Natural killer cell (primary cell): ENCODE measurements around the gene GATB. TPM values are rescaled to one million over a fixed set of nuclear protein-coding genes. Genes with fewer than 3 reads are reported as not detected.
A peak's percentile ranks its signal among the peaks of the same experiment; 100 is the strongest.

ENCODE experiments used
- ATAC-seq, 3 donors: fragments of 150-1000 bp in 2 of 3; fragments of 200-7000 bp in 1 of 3; cut with Tn5 transposase; 1 replicate in 1 of 3; 2 replicates in 2 of 3; pipeline ENCODE4 v1.10.0; 2021; ENCODE audit warnings: mild to moderate bottlenecking in 2 of 3, moderate library complexity in 2 of 3
- DNase-seq, 2 donors: peaks; one replicate each; pipeline versions ENCODE4 v3.0.0 to v3.0.0-alpha.2; 2013 to 2021; ENCODE audit warnings: mixed read lengths in 1 of 2
- H3K27ac ChIP-seq: one replicate; pipeline ENCODE4 v1.5.1; 2013; ENCODE audit warnings: mild to moderate bottlenecking, low read length
- H3K27me3 ChIP-seq: one replicate; pipeline ENCODE4 v1.6.1; 2013; ENCODE audit warnings: low read length; ENCODE audit not compliant: control insufficient read depth, insufficient read depth
- H3K36me3 ChIP-seq: one replicate; pipeline ENCODE4 v1.6.1; 2013; ENCODE audit warnings: low read length; ENCODE audit not compliant: control insufficient read depth, insufficient read depth
- H3K4me1 ChIP-seq: one replicate; pipeline ENCODE4 v1.6.1; 2013; ENCODE audit warnings: low read length; ENCODE audit not compliant: control insufficient read depth, insufficient read depth
- H3K4me3 ChIP-seq: one replicate; pipeline ENCODE4 v1.5.1; 2013; ENCODE audit warnings: low read length
- H3K9me3 ChIP-seq: one replicate; pipeline ENCODE4 v1.6.1; 2013; ENCODE audit warnings: low read length; ENCODE audit not compliant: control insufficient read depth, insufficient read depth
- H3K27ac Mint-ChIP-seq, 2 donors: one replicate each; pipeline ENCODE4 v1.8.0; 2022; ENCODE audit warnings: mild to moderate bottlenecking in 2 of 2, mixed read lengths in 2 of 2, moderate library complexity in 1 of 2
- H3K27me3 Mint-ChIP-seq, 2 donors: one replicate each; pipeline ENCODE4 v1.8.0; 2022; ENCODE audit warnings: low read depth in 2 of 2, mixed read lengths in 2 of 2
- H3K36me3 Mint-ChIP-seq: one replicate; pipeline ENCODE4 v1.8.0; 2022; ENCODE audit warnings: mixed read lengths
- H3K4me1 Mint-ChIP-seq, 2 donors: one replicate each; pipeline ENCODE4 v1.8.0; 2022; ENCODE audit warnings: mixed read lengths in 2 of 2
- H3K4me3 Mint-ChIP-seq: one replicate; pipeline ENCODE4 v1.8.0; 2022; ENCODE audit warnings: mild to moderate bottlenecking, moderate library complexity, mixed read lengths
- H3K9me3 Mint-ChIP-seq, 2 donors: one replicate each; pipeline ENCODE4 v1.8.0; 2022; ENCODE audit warnings: mixed read lengths in 2 of 2
- CTCF ChIP-seq: fragments of 200-600 bp; IDR thresholded peaks from one replicate; pipeline ENCODE4 v1.8.0; 2022; ENCODE audit warnings: antibody characterized with exemption
- WGBS: methylation state at CpG from one replicate; pipeline ENCODE4 v1.1.7; 2013; ENCODE audit warnings: missing lambda C conversion rate; ENCODE audit not compliant: insufficient coverage; 5-methylcytosine and 5-hydroxymethylcytosine counted together
- intact Hi-C: fragments of 100-400 bp; cut with micrococcal nuclease; formaldehyde crosslinking; loops from one replicate; pipeline ENCODE4 v1.14.2; 2022
- total RNA-seq, 4 donors: library from RNA; stranded (reverse); fragments of 120-200 nt in 1 of 4; gene quantifications; one replicate each; pipeline versions ENCODE4 v1.2.3 to v1.2.4, GENCODE V29; 2013 to 2022

The GATB gene
- total RNA-seq, 3 donors from 2014 or later (not counting 1 experiment from before 2014, with no cell fraction given) = 5.6 to 7.2 (median 6.3) TPM

DNA sequence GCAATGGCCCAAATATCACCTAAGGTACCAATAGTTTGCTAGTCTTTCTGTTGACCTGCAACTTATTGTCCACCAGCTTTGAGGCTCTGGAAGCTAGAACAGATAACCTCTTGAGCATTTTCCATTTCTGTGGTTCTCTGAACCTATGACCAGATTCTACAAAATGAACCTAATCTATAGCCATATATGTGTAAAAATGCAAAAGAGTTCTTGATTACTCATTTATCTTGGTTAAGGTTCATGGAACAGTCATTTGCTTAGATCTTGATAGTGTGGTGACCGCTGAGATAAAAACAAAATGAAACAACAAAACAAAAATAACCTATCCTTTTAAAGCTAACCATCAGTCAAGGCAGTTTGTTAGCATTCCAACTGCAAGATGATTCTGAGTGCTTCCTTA, 9.3 kb upstream of the GATB start:
- Mint-ChIP-seq H3K4me1 (no peaks in the 10 kb centered on the region), H3K27me3 (peaks cover 18 to 55% of the 10 kb centered on the region in 2 donors), H3K36me3 (peaks cover 9% of the 10 kb centered on the region), H3K27ac (no peak overlapping the region), H3K9me3 (peaks cover 0 to 2% of the 10 kb centered on the region in 2 donors), H3K4me3 (no peak overlapping the region)
- no peak for ATAC-seq
- no peak for TF ChIP-seq CTCF
- Histone ChIP-seq H3K9me3 (no peaks in the 10 kb centered on the region), H3K27me3 (peaks cover 9% of the 10 kb centered on the region), H3K4me1 (no peaks in the 10 kb centered on the region), H3K4me3 (no peak overlapping the region), H3K36me3 (no peaks in the 10 kb centered on the region), H3K27ac (no peak overlapping the region)
- no peak for DNase-seq
- WGBS = no CpG with 5 or more reads among the region's 1 CpG
- intact Hi-C loops = no loop called here

- H3K4me1 Mint-ChIP-seq = no peaks in the 10 kb centered on the region
- no peaks in the 10 kb centered on the region for H3K9me3 ChIP-seq
- H3K27me3 Mint-ChIP-seq = peaks cover 13 to 53% of the 10 kb centered on the region in 2 donors
- no peak for DNase-seq
- no peaks in the 10 kb centered on the region for H3K36me3 ChIP-seq
- no peak for ATAC-seq
- H3K9me3 Mint-ChIP-seq = no peaks in the 10 kb centered on the region
- H3K4me3 ChIP-seq = no peak overlapping the region
- no peak overlapping the region for H3K4me3 Mint-ChIP-seq
- no peaks in the 10 kb centered on the region for H3K36me3 Mint-ChIP-seq
- peaks cover 7% of the 10 kb centered on the region for H3K27me3 ChIP-seq
- no peak overlapping the region for H3K27ac Mint-ChIP-seq
- no peaks in the 10 kb centered on the region for H3K4me1 ChIP-seq
- no peak for TF ChIP-seq CTCF
- intact Hi-C loops = no loop called here
- no peak overlapping the region for H3K27ac ChIP-seq
- WGBS = 94% methylated on average over 2 of the region's 2 CpGs
These were observed 8.0 kb upstream of the GATB start for GRCh38 chr4:151768835-151769234.

- ATAC-seq (no peak), DNase-seq (peak in 1 of 2 donors; percentile 43)
- 80% methylated on average over 4 of the region's 4 CpGs for WGBS
- no peak for TF ChIP-seq CTCF
- no peak overlapping the region for H3K27ac ChIP-seq
- H3K27me3 ChIP-seq = peaks cover 7% of the 10 kb centered on the region
- H3K36me3 ChIP-seq = no peaks in the 10 kb centered on the region
- H3K4me1 Mint-ChIP-seq = no peaks in the 10 kb centered on the region
- H3K27ac Mint-ChIP-seq = no peak overlapping the region
- intact Hi-C loops = no loop called here
- no peaks in the 10 kb centered on the region for H3K36me3 Mint-ChIP-seq
- no peaks in the 10 kb centered on the region for H3K9me3 Mint-ChIP-seq
- peaks cover 21 to 59% of the 10 kb centered on the region in 2 donors for H3K27me3 Mint-ChIP-seq
- no peak overlapping the region for H3K4me3 Mint-ChIP-seq
- H3K4me3 ChIP-seq = no peak overlapping the region
- no peaks in the 10 kb centered on the region for H3K4me1 ChIP-seq
- H3K9me3 ChIP-seq = no peaks in the 10 kb centered on the region
These were observed 5.9 kb upstream of the GATB start for GRCh38 chr4:151766691-151767090.

DNA sequence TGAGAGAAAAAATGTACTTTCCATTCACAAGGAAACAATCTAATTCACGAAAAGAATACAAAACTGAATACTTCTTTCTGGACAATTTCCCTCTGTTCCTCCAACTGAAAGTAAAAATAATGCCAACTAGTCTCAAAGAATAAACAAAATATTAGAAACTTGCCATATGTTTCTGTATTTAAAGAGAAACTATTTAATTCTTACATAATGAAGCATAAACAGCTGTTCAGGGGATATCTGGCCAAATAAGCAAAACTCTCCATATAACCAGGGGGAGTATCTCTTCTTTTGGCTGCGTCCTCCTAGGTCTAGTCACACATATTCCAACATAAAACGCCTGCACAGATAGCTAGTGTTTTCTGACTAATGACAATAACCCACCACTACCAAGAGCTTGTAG, 805 bp downstream of the GATB start:
- peak overlapping the region in 1 of 2 donors; percentile 93 for H3K27ac Mint-ChIP-seq
- peaks cover 14% of the 10 kb centered on the region for H3K36me3 ChIP-seq
- H3K4me1 ChIP-seq = peaks cover 10% of the 10 kb centered on the region
- no peak for TF ChIP-seq CTCF
- H3K4me3 Mint-ChIP-seq = peak overlapping the region; percentile 100
- ATAC-seq (no peak), DNase-seq (no peak)
- peaks cover 5% of the 10 kb centered on the region for H3K36me3 Mint-ChIP-seq
- 8% methylated on average over 2 of the region's 3 CpGs for WGBS
- peak overlapping the region; percentile 71 for H3K4me3 ChIP-seq
- peaks cover 14 to 15% of the 10 kb centered on the region in 2 donors for H3K4me1 Mint-ChIP-seq
- intact Hi-C loops = loop anchor here (5.0 kb wide), 1 partner anchor 1017 kb away; the partner anchor contains the start of genes ARFIP1 and TIGD4
- peaks cover 8 to 19% of the 10 kb centered on the region in 2 donors for H3K27me3 Mint-ChIP-seq
- no peaks in the 10 kb centered on the region for H3K9me3 Mint-ChIP-seq
- H3K9me3 ChIP-seq = no peaks in the 10 kb centered on the region
- no peaks in the 10 kb centered on the region for H3K27me3 ChIP-seq
- no peak overlapping the region for H3K27ac ChIP-seq
